ENCODE data around the gene ERC1.
"Not testable (repeated sequence)": the region's sequence is repeated elsewhere in the genome, so short reads cannot be mapped to it uniquely, and the experiment has no call there.

ERC1 gene

DNA sequence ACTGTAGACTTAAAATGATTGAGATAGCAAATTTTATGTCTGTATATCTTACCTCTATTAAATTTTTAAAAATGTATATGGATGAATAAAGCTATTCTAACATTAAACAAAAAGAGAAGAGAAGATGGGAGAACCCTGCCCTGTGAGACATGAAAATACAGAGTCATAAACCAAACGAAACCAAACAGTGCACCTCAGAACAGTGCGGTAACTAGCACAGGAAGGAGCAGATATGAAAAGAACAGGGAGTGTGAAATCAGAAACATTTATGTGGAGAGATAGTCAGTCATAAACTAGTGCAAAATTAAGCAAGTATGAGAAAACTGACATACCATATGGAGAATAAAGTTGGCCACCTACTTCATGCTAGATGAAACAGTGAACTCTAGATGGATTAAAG is 135.1 kb downstream of the ERC1 start:
- TF ChIP-seq, protein P1, sequence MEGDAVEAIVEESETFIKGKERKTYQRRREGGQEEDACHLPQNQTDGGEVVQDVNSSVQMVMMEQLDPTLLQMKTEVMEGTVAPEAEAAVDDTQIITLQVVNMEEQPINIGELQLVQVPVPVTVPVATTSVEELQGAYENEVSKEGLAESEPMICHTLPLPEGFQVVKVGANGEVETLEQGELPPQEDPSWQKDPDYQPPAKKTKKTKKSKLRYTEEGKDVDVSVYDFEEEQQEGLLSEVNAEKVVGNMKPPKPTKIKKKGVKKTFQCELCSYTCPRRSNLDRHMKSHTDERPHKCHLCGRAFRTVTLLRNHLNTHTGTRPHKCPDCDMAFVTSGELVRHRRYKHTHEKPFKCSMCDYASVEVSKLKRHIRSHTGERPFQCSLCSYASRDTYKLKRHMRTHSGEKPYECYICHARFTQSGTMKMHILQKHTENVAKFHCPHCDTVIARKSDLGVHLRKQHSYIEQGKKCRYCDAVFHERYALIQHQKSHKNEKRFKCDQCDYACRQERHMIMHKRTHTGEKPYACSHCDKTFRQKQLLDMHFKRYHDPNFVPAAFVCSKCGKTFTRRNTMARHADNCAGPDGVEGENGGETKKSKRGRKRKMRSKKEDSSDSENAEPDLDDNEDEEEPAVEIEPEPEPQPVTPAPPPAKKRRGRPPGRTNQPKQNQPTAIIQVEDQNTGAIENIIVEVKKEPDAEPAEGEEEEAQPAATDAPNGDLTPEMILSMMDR (IDR thresholded peaks at IDR 0.05; ENCODE audit: low read depth, low read length, missing control alignments), result no peak
- H3K4me3 ChIP-seq (replicated peaks; ENCODE audit: low read depth, low read length), result no peak overlapping the region
- DNase-seq (ENCODE audit: extremely low read depth, low read depth), result no peak

DNA sequence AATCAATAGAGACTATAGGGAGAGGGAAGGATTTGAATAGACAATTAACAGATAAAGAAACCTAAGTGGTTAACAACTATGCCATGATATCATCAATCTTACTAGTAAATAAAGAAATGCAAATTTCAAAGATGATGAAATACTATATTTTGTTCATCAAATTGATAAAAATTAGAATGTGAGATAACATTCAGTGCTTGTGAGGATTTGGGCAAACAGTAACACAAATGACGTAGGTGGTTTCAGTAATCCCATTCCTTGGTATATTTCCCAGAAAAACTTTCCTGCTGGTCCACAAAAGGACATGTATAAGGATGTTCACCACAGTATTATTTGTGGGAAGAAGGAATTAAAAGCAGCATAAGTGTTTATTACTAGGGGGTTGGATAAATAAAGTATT is 136.0 kb downstream of the ERC1 start:
- DNase-seq (ENCODE audit: extremely low read depth, low read depth), result no peak
- TF ChIP-seq, protein P1 (IDR thresholded peaks at IDR 0.05; ENCODE audit: low read depth, low read length, missing control alignments), result no peak
- H3K4me3 ChIP-seq (replicated peaks; ENCODE audit: low read depth, low read length), result no peak overlapping the region

DNA sequence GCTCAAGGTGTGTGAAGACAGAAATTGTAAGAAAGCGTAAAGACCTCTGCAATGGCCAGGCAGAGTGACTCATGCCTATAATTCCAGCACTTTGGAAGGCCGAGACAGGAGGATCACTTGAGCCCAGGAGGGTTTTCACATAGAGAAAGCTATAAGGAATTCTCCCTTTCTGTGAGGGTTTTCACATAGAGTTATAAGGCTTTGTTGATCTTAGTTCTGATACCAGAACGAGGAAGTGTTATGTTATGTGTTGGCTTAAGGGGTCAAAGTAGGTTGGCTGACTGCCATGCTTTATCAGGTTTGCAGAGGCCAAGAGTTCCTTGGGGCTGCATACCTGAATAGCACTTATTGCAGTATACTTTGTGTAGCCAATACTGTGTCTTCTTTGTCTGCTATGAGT is 139.1 kb downstream of the ERC1 start:
- no peak overlapping the region for H3K4me3 ChIP-seq (replicated peaks; ENCODE audit: low read depth, low read length)
- TF ChIP-seq, protein P1 (IDR thresholded peaks at IDR 0.05; ENCODE audit: low read depth, low read length, missing control alignments), result no peak
- no peak for DNase-seq (ENCODE audit: extremely low read depth, low read depth)

DNA sequence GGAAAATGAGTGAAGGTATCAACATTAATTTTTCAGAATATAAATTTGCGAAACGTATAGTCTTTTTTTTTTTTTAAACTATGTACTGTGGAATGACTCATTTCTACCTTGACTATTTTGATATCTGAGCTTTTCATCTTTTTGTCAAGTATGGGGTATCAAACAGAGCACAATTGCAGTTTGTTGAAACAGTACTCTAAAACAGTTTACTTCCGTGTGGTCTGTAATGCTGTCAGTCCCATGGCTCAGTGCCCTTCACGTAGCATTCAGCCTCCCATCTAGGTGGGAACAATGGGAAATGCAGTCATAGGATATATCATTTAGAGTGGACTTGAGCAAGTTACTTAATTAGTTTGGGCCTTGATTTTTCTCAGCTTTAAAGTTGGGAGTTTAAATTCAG is 139.5 kb downstream of the ERC1 start:
- no peak for DNase-seq (ENCODE audit: extremely low read depth, low read depth)
- TF ChIP-seq, protein P1 (IDR thresholded peaks at IDR 0.05; ENCODE audit: low read depth, low read length, missing control alignments), result no peak
- no peak overlapping the region for H3K4me3 ChIP-seq (replicated peaks; ENCODE audit: low read depth, low read length)

DNA sequence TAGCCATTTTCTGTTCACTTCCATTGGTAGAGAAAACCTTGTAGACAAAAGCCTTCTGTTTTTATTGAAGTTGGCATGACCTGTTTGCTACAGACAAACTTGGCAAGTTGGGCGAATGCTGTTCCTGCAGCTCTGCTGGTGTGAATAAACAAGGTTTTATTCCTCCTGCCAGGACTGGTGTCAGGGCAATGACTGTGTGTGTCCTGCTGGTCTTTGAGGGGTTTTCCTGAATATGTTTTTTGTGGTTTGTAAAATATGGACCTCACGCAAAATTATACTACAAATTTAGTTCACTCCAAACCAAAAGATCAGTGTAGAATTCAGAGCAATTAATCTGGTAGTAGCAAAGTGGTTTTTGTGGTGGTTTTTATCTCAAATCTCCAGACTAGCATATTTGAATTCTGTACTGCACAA is 140.8 kb downstream of the ERC1 start:
- no peak overlapping the region for H3K4me3 ChIP-seq (replicated peaks; ENCODE audit: low read depth, low read length)
- TF ChIP-seq, protein P1 (IDR thresholded peaks at IDR 0.05; ENCODE audit: low read depth, low read length, missing control alignments), result no peak
- no peak for DNase-seq (ENCODE audit: extremely low read depth, low read depth)

DNA sequence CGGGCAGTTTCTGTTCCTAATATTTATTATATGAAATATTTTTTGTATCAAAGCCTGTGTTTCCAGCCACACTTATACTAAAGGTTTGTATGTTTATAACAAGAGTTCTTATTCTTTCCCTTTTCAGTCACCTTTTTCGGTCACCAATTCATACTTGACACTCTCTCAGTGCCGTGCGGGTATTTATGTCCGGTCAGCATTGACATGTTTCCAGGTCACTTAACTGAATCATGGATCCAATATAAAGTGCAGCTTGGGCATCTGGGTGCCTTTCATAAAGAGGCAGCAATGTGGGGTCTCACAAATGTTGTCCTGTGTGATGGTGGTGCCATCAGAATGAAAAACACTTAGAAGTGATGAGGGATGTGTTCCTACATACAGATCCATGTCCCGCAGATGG is 141.3 kb downstream of the ERC1 start:
- H3K4me3 ChIP-seq (replicated peaks; ENCODE audit: low read depth, low read length), result no peak overlapping the region
- TF ChIP-seq, protein P1 (IDR thresholded peaks at IDR 0.05; ENCODE audit: low read depth, low read length, missing control alignments), result no peak
- DNase-seq (ENCODE audit: extremely low read depth, low read depth), result no peak

GRCh38 chr12:1138691-1139090 is 147.7 kb downstream of the ERC1 start:
- TF ChIP-seq, protein P1 (IDR thresholded peaks at IDR 0.05; ENCODE audit: low read depth, low read length, missing control alignments), result no peak
- DNase-seq (ENCODE audit: extremely low read depth, low read depth), result no peak
- no peak overlapping the region for H3K4me3 ChIP-seq (replicated peaks; ENCODE audit: low read depth, low read length)

DNA sequence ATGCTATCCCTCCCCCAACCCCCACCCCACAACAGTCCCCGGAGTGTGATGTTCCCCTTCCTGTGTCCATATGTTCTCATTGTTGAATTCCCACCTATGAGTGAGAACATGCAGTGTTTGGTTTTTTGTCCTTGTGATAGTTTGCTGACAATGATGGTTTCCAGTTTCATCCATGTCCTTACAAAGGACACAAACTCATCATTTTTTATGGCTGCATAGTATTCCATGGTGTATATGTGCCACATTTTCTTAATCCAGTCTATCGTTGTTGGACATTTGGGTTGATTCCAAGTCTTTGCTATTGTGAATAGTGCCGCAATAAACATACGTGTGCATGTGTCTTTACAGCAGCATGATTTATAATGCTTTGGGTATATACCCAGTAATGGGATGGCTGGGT is 155.7 kb downstream of the ERC1 start:
- not testable (repeated sequence) for DNase-seq (ENCODE audit: extremely low read depth, low read depth); H3K4me3 ChIP-seq (replicated peaks; ENCODE audit: low read depth, low read length)

Data from HFF-Myc (cell line).